MG63 (cell line): ENCODE measurements around the gene TRIM63. TPM values are rescaled to one million over a fixed set of nuclear protein-coding genes. Genes with fewer than 3 reads are reported as not detected.
"Not testable (repeated sequence)": the region's sequence is repeated elsewhere in the genome, so short reads cannot be mapped to it uniquely, and the experiment has no call there.

ENCODE experiments used
- DNase-seq: peaks from one replicate; pipeline ENCODE4 v3.0.0-alpha.2; 2020
- H3K27me3 ChIP-seq: fragments of 250-450 bp; sonication (Bioruptor Pico); 2 replicates; pipeline ENCODE4 v1.5.1; 2020; ENCODE audit warnings: mild to moderate bottlenecking, moderate library complexity
- H3K36me3 ChIP-seq: fragments of 250-450 bp; sonication (Bioruptor Pico); 2 replicates; pipeline ENCODE4 v1.5.1; 2020; ENCODE audit warnings: mild to moderate bottlenecking, moderate library complexity
- H3K4me3 ChIP-seq: fragments of 250-450 bp; sonication (Bioruptor Pico); 2 replicates; pipeline ENCODE4 v1.5.1; 2020; ENCODE audit warnings: mild to moderate bottlenecking, moderate library complexity
- H3K9me3 ChIP-seq: fragments of 250-450 bp; sonication (Bioruptor Pico); 2 replicates; pipeline ENCODE4 v1.5.1; 2020; ENCODE audit warnings: mild to moderate bottlenecking, moderate library complexity
- total RNA-seq: library from RNA; depleted of rRNA; stranded (reverse); fragments of >200 nt; shearing (Covaris generic); gene quantifications from 2 replicates; pipeline ENCODE4 v1.2.3, GENCODE V29; 2014; ENCODE audit warnings: low replicate concordance

The TRIM63 gene
- total RNA-seq, 1 experiment from 2014 or later, result not detected

GRCh38 chr1:26094076-26094669 is 26.7 kb upstream of the TRIM63 start:
- DNase-seq, result no peak
- Histone ChIP-seq H3K9me3 (peaks cover 2% of the 10 kb centered on the region), H3K27me3 (peaks cover 16% of the 10 kb centered on the region; the same call in 1 of the 2 replicates), H3K36me3 (no peaks in the 10 kb centered on the region), H3K4me3 (no peak overlapping the region)

GRCh38 chr1:26093569-26093968 is 26.1 kb upstream of the TRIM63 start:
- peaks cover 16% of the 10 kb centered on the region; the same call in 1 of the 2 replicates for H3K27me3 ChIP-seq
- not testable (repeated sequence) for H3K36me3 ChIP-seq, H3K9me3 ChIP-seq, DNase-seq, H3K4me3 ChIP-seq

GRCh38 chr1:26092422-26092821 is 25.0 kb upstream of the TRIM63 start:
- Histone ChIP-seq H3K27me3 (peaks cover 16% of the 10 kb centered on the region; the same call in 1 of the 2 replicates), H3K9me3 (peaks cover 2% of the 10 kb centered on the region), H3K4me3 (no peak overlapping the region), H3K36me3 (no peaks in the 10 kb centered on the region)
- DNase-seq, result no peak

- peaks cover 2% of the 10 kb centered on the region for H3K9me3 ChIP-seq
- no peak for DNase-seq
Observed at GRCh38 chr1:26090893-26091292, 23.5 kb upstream of the TRIM63 start.

GRCh38 chr1:26089125-26089524 is 21.7 kb upstream of the TRIM63 start:
- Histone ChIP-seq H3K36me3 (no peaks in the 10 kb centered on the region), H3K4me3 (no peak overlapping the region), H3K9me3 (peaks cover 2% of the 10 kb centered on the region), H3K27me3 (peaks cover 16% of the 10 kb centered on the region; the same call in 1 of the 2 replicates)
- no peak for DNase-seq

More at GRCh38 chr1:26090893-26091292, 23.5 kb upstream of the TRIM63 start:
- H3K36me3 ChIP-seq, result no peaks in the 10 kb centered on the region
- peaks cover 16% of the 10 kb centered on the region; the same call in 1 of the 2 replicates for H3K27me3 ChIP-seq
- H3K4me3 ChIP-seq, result no peak overlapping the region

GRCh38 chr1:26084844-26085243 is 17.4 kb upstream of the TRIM63 start:
- Histone ChIP-seq H3K4me3 (no peak overlapping the region), H3K9me3 (no peaks in the 10 kb centered on the region), H3K36me3 (no peaks in the 10 kb centered on the region), H3K27me3 (no peaks in the 10 kb centered on the region)
- no peak for DNase-seq

GRCh38 chr1:26084091-26084561 is 16.7 kb upstream of the TRIM63 start:
- H3K27me3 ChIP-seq, result no peaks in the 10 kb centered on the region
- no peaks in the 10 kb centered on the region for H3K9me3 ChIP-seq
- H3K4me3 ChIP-seq, result no peak overlapping the region
- peak; percentile 74 for DNase-seq
- H3K36me3 ChIP-seq, result no peaks in the 10 kb centered on the region

GRCh38 chr1:26083208-26083607 is 15.8 kb upstream of the TRIM63 start:
- Histone ChIP-seq H3K9me3 (no peaks in the 10 kb centered on the region), H3K27me3 (no peaks in the 10 kb centered on the region), H3K36me3 (no peaks in the 10 kb centered on the region), H3K4me3 (no peak overlapping the region)
- DNase-seq, result peak; percentile 42

- Histone ChIP-seq H3K27me3 (no peaks in the 10 kb centered on the region), H3K9me3 (no peaks in the 10 kb centered on the region), H3K36me3 (no peaks in the 10 kb centered on the region), H3K4me3 (no peak overlapping the region)
- no peak for DNase-seq
Observed at GRCh38 chr1:26082020-26082350, 14.6 kb upstream of the TRIM63 start.

GRCh38 chr1:26081267-26082019 is 14.0 kb upstream of the TRIM63 start:
- H3K9me3 ChIP-seq, result no peaks in the 10 kb centered on the region
- no peaks in the 10 kb centered on the region for H3K27me3 ChIP-seq
- no peak overlapping the region for H3K4me3 ChIP-seq
- no peak for DNase-seq
- H3K36me3 ChIP-seq, result no peaks in the 10 kb centered on the region

GRCh38 chr1:26079960-26080814 is 12.8 kb upstream of the TRIM63 start:
- Histone ChIP-seq H3K27me3 (no peaks in the 10 kb centered on the region), H3K36me3 (no peaks in the 10 kb centered on the region), H3K4me3 (no peak overlapping the region), H3K9me3 (no peaks in the 10 kb centered on the region)
- DNase-seq, result no peak

GRCh38 chr1:26079178-26079563 is 11.7 kb upstream of the TRIM63 start:
- Histone ChIP-seq H3K27me3 (no peaks in the 10 kb centered on the region), H3K4me3 (no peak overlapping the region), H3K36me3 (no peaks in the 10 kb centered on the region), H3K9me3 (no peaks in the 10 kb centered on the region)
- DNase-seq, result no peak

GRCh38 chr1:26078286-26079177 is 11.1 kb upstream of the TRIM63 start:
- no peak for DNase-seq
- no peaks in the 10 kb centered on the region for H3K36me3 ChIP-seq
- no peak overlapping the region for H3K4me3 ChIP-seq
- no peaks in the 10 kb centered on the region for H3K27me3 ChIP-seq
- no peaks in the 10 kb centered on the region for H3K9me3 ChIP-seq

- no peak for DNase-seq
- no peaks in the 10 kb centered on the region for H3K36me3 ChIP-seq
- no peaks in the 10 kb centered on the region for H3K27me3 ChIP-seq
- no peaks in the 10 kb centered on the region for H3K9me3 ChIP-seq
- H3K4me3 ChIP-seq, result no peak overlapping the region
Observed at GRCh38 chr1:26077524-26077923, 10.1 kb upstream of the TRIM63 start.

GRCh38 chr1:26075421-26076144 is 8.2 kb upstream of the TRIM63 start:
- Histone ChIP-seq H3K4me3 (no peak overlapping the region), H3K27me3 (no peaks in the 10 kb centered on the region), H3K36me3 (no peaks in the 10 kb centered on the region), H3K9me3 (no peaks in the 10 kb centered on the region)
- DNase-seq, result no peak

GRCh38 chr1:26072305-26072704 is 4.9 kb upstream of the TRIM63 start:
- peak; percentile 51 for DNase-seq
- no peaks in the 10 kb centered on the region for H3K9me3 ChIP-seq
- H3K27me3 ChIP-seq, result no peaks in the 10 kb centered on the region

More at GRCh38 chr1:26072305-26072704, 4.9 kb upstream of the TRIM63 start:
- Histone ChIP-seq H3K4me3 (no peak overlapping the region), H3K36me3 (no peaks in the 10 kb centered on the region)
